Activated CD4-positive, CD25-positive, alpha-beta regulatory T cell (primary cell): ENCODE results near the gene CNIH4.
"Not testable (repeated sequence)": the region's sequence is repeated elsewhere in the genome, so short reads cannot be mapped to it uniquely, and the experiment has no call there.

Experiments used
- DNase-seq, 4 experiments: peaks; one replicate each; lab custom pipeline; 2025; lab: John Stamatoyannopoulos, UW

CNIH4 gene

DNA sequence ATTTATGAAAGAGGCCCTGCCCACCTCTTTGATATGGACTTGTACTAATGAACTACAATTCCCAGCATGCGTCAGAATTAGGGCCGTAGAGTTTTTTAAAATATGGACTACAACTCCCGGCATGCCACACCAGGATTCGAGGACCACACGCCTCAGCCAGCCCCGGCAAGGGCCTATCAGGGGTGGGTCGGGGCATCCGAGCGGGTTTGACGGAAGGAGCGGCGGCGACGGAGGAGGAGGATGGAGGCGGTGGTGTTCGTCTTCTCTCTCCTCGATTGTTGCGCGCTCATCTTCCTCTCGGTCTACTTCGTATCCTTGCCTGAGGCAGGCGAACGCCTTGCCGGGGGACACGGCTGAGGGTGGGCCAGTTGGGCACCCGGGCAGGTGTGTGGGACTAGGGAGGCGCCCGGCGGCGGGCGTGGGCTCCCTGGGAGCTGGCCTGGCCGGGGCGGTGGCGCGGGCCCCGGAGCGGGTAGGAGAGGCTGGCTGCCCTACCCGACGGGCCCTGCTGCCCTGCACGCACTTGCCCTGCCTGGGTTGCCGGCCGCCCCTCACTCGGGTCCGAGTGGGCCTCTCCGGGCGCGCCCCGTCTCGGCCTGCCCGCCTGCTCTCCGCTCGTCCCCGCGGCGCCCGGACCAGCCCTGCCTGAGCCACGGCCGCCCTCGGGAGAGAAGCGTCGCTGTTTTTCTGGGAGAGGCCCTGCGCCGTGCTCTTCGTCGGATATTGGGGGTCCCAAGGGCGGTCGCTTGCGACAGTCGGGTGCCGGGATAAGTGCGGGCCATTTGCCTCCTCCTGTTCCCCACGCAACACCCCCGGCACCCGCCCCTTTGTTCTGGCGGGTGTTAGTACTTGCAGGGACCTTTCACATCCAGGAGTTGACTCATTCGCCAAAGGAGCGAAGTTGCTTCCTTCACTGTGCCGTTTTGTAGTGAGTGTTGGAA lies at the start of gene CNIH4:
CNIH4 (plus strand) TSS at position 195 of the 941 bp plus-strand sequence; CDS start at position 241, 46 bp downstream.
- DNase-seq = peak; percentile 70 to 88 (median 78)

DNA sequence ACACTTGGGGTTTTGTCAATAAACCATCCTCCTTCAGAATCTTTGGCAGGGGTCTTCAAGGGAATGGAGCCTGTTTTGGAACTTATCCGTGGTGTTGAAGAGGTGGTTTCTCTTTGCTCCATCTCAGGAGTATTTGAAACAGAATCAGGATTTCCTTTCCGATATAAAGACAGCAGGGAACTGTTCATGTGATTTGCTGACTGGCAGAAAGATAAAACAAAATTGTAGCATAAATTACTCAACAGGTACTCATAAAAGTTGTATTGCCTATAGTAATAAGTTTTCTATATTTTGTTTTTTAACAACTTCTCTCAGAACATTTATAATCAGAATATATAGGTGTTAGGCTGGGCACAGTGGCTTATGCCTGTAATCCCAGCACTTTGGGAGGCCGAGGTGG lies 48.6 kb upstream of the CNIH4 start:
- no peak for DNase-seq

DNA sequence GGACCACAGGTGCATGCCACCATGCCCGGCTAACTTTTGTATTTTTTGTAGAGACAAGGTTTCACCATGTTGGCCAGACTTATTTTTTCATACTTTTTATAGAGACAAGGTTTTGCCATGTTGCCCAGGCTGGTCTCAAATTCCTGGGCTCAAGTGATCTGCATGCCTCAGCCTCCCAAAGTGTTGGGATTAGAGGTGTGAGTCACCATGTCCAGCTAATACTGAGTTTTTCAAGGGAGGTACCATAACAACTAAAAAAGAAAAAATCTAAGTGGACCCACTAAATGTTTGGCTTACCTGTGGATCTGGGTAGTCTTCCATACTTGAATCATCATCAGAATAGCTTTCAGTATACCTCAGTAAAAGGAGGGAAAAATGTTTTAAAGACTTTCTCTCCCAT lies 45.2 kb upstream of the CNIH4 start:
- not testable (repeated sequence) for DNase-seq

DNA sequence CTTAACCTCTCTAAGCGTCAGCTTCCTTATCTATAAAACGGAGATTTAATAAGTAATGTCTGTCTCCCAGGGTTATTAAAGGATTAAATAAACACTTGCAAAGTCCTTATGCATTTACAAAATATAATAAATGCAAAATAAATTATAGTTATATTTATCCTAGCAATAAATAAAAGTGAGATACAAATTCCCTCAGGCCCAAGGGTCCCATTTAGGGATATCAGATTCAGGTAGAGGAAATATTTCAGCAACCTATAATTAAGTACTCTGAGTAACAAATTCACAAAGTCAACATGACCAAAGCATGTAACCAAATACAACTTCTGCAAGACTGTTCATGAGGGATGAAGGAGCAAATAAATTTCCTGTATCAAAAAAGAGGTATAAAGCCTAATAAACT lies 44.7 kb upstream of the CNIH4 start:
- DNase-seq = no peak

DNA sequence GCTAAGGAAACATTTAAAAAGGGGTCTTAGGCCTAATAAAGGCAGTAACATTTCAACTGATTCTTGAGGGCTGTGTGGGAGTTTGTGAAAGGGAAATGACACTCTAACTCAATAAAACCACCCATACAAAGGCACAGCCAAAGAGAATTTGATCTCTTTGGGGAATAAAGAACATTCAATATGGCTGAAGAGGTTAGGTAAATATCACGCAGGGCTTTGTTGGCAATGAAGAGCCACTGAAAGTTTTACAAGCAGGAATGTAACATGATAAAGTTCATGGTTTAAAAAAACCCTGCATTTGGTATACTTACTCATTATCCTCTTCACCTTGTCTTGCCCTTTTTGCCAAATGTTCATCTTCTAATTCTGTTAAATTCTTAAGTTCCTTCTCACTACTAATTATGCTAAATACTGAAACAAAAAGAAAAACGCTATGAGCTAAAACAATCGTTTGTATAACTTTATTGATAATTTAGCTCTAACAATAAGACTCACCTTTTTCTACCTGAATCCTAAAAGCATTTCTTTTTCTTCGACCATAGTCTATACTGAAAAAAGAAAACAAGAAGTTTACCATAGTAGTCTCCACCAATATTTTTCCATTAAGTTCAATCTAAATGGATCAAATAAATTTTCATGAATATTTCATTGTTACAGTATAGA lies 39.2 kb upstream of the CNIH4 start:
- DNase-seq = no peak

DNA sequence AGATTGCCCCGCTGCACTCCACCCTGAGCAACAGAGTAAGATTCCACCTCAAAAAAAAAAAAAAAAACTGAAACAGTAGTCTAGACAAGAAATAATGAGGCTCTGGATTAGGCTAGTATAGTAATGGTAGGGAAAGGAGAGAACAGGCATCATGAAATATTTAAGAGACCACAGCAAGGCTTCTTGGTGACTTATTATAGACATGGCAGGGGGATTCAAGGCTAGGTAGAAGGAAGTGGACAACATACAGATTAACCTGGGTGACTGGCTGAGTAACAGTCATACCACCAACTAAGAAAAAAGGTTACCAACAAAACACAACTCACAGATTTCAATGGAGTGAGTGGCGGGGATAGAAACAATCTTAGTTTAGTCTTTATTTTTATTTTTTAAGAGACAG lies 35.0 kb upstream of the CNIH4 start:
- no peak for DNase-seq

DNA sequence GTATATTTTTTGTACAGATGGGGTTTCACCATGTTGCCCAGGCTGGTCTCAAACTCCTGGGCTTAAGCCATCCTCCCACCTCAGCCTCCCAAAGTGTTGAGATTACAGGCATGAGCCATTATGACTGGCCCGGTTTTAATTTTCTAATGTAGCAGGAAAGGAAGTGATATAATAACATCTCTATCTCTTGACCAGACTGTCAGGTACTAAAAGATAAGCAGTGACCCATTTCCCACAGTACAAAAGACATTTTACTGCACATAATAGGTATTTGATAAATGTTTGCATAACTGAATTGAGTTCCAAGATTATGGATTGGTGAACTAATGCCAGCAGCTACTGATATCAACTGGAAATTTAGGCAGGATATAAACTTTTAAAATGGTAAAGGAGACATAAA lies 30.7 kb upstream of the CNIH4 start:
- DNase-seq = no peak

DNA sequence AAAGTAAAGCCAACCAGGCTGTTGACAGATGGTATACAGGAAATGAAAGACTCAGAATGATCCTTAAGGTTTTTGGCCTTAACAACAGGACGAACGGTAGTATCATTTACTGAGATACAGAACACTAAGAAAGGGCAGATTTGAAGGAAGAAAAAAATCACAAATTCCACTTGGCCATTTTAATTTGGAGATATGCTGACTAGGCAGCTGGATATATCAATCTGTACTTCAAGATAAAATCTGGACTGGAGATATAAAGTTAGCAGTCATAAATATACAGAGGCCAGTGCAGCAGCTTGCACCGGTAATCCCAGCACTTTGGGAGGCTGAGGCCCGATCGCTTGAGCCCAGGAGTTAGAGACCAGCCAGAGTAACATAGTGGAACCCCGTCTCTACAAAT lies 28.0 kb upstream of the CNIH4 start:
- DNase-seq = no peak

DNA sequence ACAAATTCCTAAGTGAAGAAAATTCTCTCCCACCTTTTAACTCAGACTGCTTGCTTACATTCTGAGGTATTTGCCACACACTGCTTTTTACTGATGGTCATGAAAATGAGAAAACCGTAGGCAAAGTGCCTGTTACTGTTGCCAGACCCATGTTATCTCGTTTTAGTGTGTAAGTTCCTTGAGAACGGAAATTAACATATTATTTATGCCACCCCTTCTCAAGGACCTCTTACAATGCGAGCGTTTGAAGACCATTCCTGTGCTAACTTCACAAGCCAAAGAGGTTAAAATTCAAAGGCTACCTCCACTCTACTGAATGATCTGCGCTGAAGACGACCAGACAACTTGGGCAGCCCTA lies 27.2 kb upstream of the CNIH4 start:
- no peak for DNase-seq

DNA sequence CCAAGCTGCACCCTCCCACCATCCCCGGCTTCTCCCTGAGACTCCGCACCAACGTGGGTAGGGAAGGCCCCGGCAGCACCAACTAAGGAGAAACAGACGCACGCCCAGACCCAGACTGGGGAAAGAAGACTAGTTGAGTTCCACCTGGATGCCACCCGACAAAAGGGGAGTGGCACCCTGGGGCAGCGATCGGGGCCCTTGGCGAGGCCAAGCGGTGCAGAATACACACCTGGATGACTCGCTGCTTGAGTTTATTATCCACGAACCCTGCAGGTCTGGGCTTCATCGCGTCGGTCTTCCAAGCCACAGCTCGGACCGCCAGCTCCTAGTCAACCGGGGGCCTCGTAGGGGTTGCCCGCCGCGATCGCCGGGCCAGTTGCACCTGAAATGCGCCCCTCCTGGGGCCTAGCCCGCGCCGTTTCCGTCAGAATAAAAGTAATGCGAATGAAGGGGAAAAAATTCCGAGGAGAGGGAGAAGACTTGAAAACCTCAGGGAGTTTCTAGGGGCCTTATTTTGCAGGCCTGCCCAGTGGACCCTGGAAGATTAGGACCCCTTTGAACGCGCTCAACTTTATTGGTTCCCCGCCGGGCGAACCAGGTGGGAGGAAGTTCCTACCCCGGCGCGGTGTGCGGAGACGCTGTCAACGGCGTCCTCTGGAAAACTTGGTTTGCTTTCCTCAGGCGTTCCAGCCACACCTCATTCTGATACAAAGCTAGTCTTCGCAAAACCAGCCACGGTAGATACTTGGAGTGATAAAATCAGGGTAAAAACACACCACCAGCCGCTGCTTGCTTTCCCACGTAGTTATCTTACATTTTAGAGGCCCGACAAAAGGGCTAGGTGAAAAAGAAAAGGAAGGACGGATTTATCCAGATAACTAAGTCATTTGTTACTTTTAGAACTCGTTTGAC lies 26.6 kb upstream of the CNIH4 start, which contains the start of gene NVL:
NVL (minus strand) TSS at position 331 of the 912 bp plus-strand sequence; CDS start at position 286, 45 bp downstream.
- DNase-seq = peak; percentile 57 to 70 (median 64)

DNA sequence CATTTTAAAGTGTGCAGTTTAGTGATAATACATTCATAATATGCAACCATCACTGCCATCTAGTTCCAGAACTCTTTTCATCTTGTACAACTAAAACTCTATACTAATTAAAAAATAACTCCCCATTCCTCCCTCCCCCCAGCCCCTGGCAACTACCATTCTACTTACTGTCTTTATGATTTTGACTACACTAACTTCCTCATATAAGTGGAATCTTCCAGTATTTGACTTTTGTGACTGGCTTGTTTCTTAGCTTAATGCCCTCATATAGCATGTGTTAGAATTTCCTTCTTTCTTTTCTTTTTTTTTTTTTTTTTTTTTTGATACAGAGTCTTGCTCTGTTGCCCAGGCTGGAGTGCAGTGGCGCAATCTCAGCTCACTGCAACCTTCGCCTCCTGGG lies 25.4 kb upstream of the CNIH4 start:
- DNase-seq = no peak

DNA sequence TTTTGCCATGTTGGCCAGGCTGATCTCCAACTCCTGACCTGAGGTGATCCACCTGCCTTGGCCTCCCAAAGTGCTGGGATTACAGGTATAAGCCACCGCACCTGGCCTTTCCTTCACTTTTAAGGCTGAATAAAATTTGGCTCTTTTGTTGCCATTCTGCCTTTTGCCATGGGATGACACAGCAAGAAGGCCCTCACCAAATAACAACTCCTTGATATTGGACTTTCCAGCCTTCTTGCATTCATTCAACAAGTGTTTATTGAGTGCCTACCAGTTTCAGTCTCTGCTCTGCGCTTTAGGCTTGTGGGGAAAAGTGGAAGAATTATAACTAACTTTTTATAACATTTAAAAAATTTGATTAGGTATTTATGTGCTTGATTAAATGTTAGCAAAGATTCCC lies 24.9 kb upstream of the CNIH4 start:
- DNase-seq = no peak

DNA sequence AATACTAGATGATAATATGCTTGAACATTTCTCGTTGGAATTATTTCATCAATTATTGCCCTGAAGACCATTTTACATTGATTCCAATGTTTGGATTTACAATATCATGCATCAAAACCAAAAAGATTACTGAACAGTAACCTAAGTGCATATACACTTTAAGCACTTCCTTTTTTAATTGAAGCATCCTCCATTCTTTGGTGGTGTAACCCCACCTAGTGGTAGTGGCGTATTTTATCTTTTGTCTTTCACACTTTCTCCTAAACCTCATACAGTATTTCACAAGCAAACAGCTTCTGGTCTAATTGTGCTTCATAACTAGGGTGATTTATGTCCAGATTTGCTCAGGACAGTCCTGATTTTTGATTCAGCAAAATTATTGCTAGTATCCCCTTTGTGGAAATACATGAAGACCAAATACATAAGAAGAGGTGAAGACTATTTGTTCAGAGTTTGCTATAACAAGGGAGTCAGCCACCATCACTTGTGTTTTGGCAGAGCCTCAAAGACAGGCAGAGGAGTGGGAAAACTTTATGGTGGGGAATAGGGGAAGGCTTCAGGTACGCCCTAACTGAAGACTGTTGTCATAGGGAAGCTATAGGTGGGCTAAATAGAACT lies 23.3 kb upstream of the CNIH4 start:
- DNase-seq = peak in 2 of 4 experiments; percentile 2 to 22

DNA sequence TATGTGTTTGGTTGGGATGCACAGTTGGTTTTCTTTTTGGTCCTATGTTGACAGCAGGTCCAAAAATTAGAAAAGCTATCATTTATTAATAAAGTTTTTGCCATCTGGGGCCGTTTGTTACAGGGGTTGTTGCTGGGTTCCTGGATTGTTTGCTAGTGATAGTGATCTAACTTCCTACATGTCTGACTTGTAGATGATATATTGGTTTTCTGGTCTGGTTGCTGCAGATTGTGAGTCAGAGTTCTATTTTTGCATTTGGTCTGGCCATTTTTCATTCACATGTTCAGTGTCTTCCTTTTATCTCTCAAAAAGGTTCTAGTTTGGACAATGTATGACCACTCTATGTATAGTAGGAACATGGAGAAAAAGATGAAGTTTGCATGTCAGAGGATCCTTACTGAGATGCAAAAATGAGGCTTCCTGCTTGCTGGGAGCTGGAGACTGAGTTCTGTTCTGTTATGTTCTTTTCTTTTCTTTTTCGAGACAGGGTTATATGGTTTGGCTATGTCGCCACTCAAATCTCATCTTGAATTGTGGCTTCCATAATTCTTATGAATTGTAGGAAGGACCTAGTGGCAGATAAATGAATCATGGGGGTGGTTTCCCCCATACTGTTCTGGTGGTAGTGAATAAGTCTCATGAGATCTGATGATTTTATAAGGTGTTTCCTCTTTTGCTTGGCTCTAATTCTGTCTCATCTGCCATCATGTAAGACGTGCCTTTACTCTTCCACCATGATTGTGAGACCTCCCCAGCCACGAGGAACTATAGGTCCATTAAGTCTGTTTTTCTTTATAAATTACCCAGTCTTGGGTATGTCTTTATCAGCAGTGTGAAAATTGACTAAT lies 22.5 kb upstream of the CNIH4 start:
- no peak for DNase-seq

DNA sequence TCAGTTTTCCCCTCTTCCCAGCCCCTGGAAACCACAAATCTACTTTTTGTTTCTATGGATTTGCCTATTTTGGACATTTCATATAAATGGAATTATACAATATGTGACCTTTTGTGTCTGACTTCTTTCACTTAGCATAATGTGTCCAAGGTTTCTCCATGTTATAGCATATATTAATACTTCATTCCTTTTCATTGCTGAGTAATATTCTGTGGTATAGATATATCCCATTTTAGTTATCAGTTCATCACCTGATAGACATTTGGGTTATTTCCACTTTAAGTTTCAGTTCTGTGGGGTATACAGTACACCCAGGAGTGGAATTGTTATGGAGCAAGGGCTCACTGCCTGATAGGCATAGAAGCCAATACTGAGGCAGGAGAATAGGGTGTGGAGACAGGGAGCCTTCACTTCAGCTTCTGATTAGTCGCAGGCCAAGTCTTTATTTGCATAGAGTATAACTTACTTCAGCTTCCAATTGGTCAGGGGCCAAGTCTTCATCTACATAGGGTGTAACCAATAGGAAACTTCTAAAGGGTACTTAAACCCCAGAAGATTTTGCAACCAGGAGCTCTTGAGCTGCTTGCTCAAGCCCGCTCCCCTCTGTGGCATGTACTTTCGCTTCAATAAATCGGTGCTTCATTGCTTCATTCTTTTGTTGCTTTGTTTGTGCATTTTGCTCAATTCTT lies 18.4 kb upstream of the CNIH4 start:
- DNase-seq = no peak

DNA sequence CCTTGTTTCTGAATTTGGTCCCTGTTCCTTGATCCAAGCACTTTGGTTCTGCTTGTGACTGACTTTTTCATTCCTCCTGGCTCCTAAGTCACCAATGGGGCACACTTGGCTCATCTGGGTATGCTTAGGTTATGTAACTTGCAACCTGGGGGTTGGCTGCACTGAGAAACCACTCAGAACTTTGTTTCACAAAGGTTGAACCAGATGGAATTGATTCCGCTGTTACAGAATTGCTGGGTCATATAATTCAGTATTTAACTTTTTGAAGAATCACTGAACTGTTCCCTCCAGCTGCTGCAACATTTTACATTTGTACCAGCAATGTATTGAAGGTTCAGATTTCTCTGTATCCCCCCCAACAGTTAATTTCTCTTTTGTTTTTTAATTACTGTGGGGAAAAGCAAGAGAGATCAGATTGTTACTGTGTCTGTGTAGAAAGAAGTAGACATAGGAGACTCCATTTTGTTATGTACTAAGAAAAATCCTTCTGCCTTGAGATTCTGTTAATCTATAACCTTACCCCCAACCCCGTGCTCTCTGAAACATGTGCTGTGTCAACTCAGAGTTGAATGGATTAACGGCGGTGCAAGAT lies 17.1 kb upstream of the CNIH4 start:
- DNase-seq = no peak

DNA sequence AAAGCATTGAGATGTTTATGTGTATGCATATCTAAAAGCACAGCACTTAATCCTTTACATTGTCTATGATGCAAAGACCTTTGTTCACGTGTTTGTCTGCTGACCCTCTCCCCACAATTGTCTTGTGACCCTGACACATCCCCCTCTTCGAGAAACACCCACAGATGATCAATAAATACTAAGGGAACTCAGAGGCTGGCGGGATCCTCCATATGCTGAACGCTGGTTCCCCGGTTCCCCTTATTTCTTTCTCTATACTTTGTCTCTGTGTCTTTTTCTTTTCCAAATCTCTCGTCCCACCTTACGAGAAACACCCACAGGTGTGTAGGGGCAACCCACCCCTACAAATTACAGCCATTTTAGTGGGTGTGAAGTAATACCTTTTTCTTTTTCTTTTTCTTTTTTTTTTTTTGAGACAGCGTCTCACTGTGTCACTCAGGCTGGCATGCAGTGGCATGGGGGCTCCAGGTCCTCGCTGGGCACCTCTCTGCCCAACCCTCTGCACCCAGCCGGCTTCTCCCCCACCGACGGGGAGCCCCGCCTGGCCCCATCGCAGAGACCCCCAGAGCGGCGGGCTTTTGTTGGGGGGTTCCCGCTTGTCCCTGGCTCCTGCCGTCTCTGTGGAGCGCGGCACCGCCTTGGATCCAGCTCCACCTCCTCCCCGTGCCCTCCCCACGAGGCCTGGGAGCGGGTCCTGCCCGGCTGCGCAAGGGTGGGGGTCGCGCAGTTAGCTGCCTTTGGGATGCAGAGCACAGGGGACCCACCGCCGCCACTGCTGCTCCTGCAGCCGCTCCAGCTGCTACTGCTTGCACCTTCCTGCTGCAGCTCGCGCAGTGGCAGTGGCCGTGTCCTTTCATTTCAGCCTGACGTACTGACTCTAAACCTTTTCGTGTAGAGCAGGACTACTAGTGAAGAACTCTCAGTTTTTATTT lies 16.0 kb upstream of the CNIH4 start:
- not testable (repeated sequence) for DNase-seq

DNA sequence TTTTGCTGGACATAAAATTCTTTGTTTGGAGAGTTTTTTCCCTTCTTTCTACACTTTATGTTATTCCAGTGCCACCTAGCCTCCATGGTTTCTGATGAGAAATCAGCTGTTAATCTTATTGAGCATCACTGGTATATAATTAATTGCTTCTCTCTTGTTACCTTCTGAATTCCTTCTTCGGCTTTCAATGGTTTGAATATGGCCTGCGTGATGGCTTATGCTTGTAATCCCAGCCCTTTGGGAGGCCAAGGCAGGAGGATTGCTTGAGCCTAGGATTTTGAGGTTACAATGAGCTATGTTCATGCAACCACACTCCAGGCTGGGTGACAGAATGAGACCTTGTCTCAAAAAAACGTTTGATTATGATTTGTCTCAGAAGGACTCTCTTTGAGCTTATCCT lies 13.0 kb upstream of the CNIH4 start:
- no peak for DNase-seq

DNA sequence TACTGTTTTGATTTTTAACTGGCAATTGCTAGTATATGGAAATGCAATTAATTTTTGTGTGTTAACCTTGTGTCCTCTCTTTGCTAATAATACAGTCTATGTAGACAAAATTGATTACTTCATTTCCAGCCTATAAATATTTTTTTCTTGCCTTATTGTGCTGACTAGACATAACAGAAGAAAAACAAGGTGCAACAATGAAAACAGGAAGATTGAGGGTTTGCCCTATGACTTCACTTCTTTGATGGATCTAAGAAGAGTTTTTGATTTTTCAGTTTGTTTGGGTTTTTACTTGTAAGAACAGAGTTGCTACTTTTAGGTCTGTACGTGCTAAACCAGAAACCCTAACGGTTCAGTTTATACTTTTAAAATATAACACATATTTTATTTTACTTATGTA lies 8.5 kb upstream of the CNIH4 start:
- no peak for DNase-seq
